ENCODE results near the gene LILRB5. TPM values are rescaled to one million over a fixed set of nuclear protein-coding genes. Genes with fewer than 3 reads are reported as not detected.
A peak's percentile ranks its signal among the peaks of the same experiment; 100 is the strongest.
"Not testable (repeated sequence)": the region's sequence is repeated elsewhere in the genome, so short reads cannot be mapped to it uniquely, and the experiment has no call there.

LILRB5 gene
- total RNA-seq, 2 donors from 2014 or later: 1.5 TPM; not detected in 1

DNA sequence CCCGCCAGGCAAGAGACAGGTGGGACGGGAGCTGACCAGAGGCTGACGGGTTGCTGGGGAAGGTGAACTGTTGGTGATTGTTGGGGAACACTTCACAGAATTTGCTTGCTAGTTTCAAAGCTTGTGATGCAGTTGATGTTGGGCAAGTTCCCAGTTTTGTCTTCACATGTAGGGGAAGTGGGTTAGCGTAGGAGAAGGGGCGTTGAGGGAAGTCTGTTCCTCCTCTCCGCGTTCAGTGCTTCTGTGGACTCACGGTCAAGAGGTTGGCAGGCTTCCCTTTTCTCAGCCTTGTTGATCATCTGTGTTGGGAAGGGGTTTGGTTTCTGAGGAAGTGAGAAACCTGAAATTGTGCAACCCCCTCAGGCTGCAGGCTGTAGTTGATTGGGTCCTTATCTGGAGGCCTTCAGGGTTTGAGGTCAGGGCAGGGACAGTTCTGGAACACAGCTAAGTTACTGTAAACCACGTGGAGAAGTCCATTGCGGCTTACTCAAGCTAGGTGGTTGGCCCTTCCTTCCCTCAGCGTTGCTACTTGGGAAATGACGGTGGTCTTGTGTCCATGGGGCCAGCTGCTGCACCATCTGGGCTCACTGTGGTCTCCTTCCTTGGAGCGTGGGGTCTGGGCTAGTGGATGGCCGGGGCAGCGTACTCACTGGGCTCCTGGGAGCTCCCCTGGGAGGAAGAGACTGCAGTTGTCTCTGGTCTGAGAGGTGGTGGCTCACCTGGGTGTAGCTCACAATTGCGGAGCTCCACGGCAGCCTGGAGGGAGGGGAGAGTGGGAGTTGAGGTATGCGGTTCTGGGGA is 48.9 kb downstream of the LILRB5 start:
- intact Hi-C loops (cut with DNase I): no loop called here
- WGBS: 67% methylated on average over 18 of the region's 18 CpGs
- DNase-seq (ENCODE audit: low spot score): no peak

DNA sequence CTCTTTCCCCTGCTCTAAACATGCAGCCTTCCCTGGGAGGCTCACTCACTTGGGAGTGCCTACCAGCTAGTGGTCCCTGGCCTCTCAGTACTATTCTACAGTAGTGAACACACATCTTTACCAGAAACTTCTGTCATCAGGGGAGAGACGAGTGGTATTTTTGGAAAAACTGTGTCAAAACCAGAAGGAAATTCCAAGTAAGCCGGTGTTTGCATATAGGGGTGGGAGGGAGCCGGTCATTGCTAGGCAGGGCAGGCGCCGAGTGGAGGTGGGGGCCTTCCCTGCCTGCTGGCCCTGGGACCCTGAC is 49.4 kb downstream of the LILRB5 start:
- no peak for TF ChIP-seq CTCF (IDR thresholded peaks at IDR 0.05)
- TF ChIP-seq POLR2AphosphoS5 (IDR thresholded peaks at IDR 0.05): no peak
- TF ChIP-seq POLR2A (IDR thresholded peaks at IDR 0.05): no peak
- H3K4me3 ChIP-seq: no peak overlapping the region
- no peaks in the 10 kb centered on the region for H3K9me3 ChIP-seq
- WGBS: 53% methylated on average over 5 of the region's 5 CpGs
- peaks cover 7 to 29% of the 10 kb centered on the region in 2 donors for H3K36me3 ChIP-seq
- peak overlapping the region in 1 of 2 donors; percentile 14 for H3K27ac ChIP-seq
- peaks cover 18% of the 10 kb centered on the region for H3K4me1 ChIP-seq (replicated peaks)
- no peaks in the 10 kb centered on the region for H3K27me3 ChIP-seq (replicated peaks; ENCODE audit: insufficient read depth)
- no peak for DNase-seq (ENCODE audit: low spot score)
- intact Hi-C loops (cut with DNase I): no loop called here

More for the DNA sequence above, 48.9 kb downstream of the LILRB5 start:
- peaks cover 14% of the 10 kb centered on the region for H3K4me1 ChIP-seq (replicated peaks)
- H3K27ac ChIP-seq: peak overlapping the region; percentile 77 to 83
- no peak for TF ChIP-seq POLR2A (IDR thresholded peaks at IDR 0.05)
- peak; percentile 6 for TF ChIP-seq POLR2AphosphoS5 (IDR thresholded peaks at IDR 0.05)
- peaks cover 7 to 29% of the 10 kb centered on the region in 2 donors for H3K36me3 ChIP-seq
- H3K9me3 ChIP-seq: no peaks in the 10 kb centered on the region
- H3K4me3 ChIP-seq: no peak overlapping the region
- no peaks in the 10 kb centered on the region for H3K27me3 ChIP-seq (replicated peaks; ENCODE audit: insufficient read depth)

DNA sequence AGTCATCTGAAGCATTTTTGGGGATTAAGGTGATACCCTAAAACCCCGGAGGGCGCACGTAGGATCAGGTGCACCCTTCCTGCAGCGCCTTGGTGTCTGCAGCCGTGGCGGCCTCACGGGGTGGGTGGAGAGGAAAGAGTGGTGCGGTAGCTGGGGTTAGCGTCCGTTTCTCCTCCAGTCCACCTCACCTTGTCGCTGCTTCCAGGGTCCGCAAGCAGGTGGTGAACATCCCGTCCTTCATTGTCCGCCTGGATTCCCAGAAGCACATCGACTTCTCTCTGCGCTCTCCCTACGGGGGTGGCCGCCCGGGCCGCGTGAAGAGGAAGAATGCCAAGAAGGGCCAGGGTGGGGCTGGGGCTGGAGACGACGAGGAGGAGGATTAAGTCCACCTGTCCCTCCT is 49.9 kb downstream of the LILRB5 start:
- Histone ChIP-seq H3K4me1 (replicated peaks) (peaks cover 22% of the 10 kb centered on the region), H3K36me3 (peaks cover 7 to 29% of the 10 kb centered on the region in 2 donors), H3K27ac (peak overlapping the region in 1 of 2 donors; percentile 14)
- 76% methylated on average over 23 of the region's 23 CpGs for WGBS
- intact Hi-C loops (cut with DNase I); H3K4me3 ChIP-seq; H3K9me3 ChIP-seq; DNase-seq (ENCODE audit: low spot score); H3K27me3 ChIP-seq (replicated peaks; ENCODE audit: insufficient read depth): not testable (repeated sequence)

- TF ChIP-seq CTCF (IDR thresholded peaks at IDR 0.05) (no peak), POLR2AphosphoS5 (IDR thresholded peaks at IDR 0.05) (no peak), POLR2A (IDR thresholded peaks at IDR 0.05) (no peak)
- no peak overlapping the region for H3K27ac ChIP-seq
- peaks cover 22% of the 10 kb centered on the region for H3K4me1 ChIP-seq (replicated peaks)
- H3K4me3 ChIP-seq: no peak overlapping the region
- no peak for DNase-seq (ENCODE audit: low spot score)
- intact Hi-C loops (cut with DNase I): no loop called here
- no peaks in the 10 kb centered on the region for H3K27me3 ChIP-seq (replicated peaks; ENCODE audit: insufficient read depth)
- H3K36me3 ChIP-seq: peaks cover 7 to 29% of the 10 kb centered on the region in 2 donors
- 86% methylated on average over 13 of the region's 13 CpGs for whole genome bisulfite sequencing
- H3K9me3 ChIP-seq: no peaks in the 10 kb centered on the region
Measured at GRCh38 chr19:54206831-54207177, 50.3 kb downstream of the LILRB5 start.

- Histone ChIP-seq H3K4me3 (no peak overlapping the region), H3K4me1 (replicated peaks) (peaks cover 22% of the 10 kb centered on the region), H3K9me3 (no peaks in the 10 kb centered on the region), H3K27me3 (replicated peaks; ENCODE audit: insufficient read depth) (no peaks in the 10 kb centered on the region), H3K27ac (no peak overlapping the region), H3K36me3 (peaks cover 7 to 29% of the 10 kb centered on the region in 2 donors)
- WGBS: 88% methylated on average over 26 of the region's 27 CpGs
- no peak for DNase-seq (ENCODE audit: low spot score)
- TF ChIP-seq POLR2AphosphoS5 (IDR thresholded peaks at IDR 0.05): no peak
- no peak for TF ChIP-seq CTCF (IDR thresholded peaks at IDR 0.05)
- no peak for TF ChIP-seq POLR2A (IDR thresholded peaks at IDR 0.05)
- intact Hi-C loops (cut with DNase I): no loop called here
Measured at GRCh38 chr19:54206030-54206830, 50.8 kb downstream of the LILRB5 start.
